GM18868 (cell line): ENCODE results near the gene ARID1B.

Source experiments
- ATAC-seq: cut with Tn5 transposase; IDR thresholded peaks from one replicate; pipeline ENCODE4 v1.9.1; 2021; ENCODE audit warnings: mild to moderate bottlenecking, moderate library complexity; ENCODE audit not compliant: unreplicated experiment

ARID1B gene

DNA sequence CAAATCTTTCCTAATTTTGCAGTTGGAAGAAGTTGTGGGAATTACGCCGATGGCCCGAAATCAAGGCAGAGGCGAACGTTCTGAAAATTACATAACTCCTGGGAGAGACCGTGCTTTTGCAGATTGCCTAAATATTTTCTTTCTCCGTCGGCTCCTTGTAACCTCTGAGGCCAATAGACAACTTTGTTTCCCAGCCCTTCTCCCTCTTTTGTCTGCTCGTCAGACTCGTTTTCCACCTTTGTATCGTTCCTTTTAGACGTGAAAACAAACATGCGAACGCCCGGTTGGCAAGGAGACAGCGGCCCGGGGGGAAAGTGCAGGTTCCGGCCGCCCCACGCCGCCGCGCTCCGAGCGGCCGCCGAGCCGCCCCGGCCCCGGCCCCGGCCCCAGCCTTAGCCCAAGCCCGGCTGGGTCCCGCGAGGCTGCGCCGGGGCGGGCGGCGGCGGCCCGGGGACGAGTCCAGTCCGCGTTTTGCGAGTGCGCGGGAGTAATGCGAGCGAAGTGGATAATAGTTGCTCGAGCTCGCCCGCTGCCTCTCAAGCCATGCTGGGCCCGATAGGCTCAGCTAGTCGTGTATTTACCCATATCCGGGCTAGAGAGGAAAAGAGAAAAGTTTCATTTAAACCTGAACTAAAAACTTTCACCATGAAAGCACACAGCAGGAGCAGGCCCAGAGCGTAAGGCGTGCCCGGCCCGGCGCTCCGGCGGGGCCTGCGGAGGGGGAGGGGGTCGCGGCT lies at the start of gene ARID1B:
Gene ARID1B (plus strand): TSS at position 539 of the 737 bp plus-strand sequence. CDS start 303 bp downstream, outside the sequence.
- ATAC-seq, result peak; percentile 36

DNA sequence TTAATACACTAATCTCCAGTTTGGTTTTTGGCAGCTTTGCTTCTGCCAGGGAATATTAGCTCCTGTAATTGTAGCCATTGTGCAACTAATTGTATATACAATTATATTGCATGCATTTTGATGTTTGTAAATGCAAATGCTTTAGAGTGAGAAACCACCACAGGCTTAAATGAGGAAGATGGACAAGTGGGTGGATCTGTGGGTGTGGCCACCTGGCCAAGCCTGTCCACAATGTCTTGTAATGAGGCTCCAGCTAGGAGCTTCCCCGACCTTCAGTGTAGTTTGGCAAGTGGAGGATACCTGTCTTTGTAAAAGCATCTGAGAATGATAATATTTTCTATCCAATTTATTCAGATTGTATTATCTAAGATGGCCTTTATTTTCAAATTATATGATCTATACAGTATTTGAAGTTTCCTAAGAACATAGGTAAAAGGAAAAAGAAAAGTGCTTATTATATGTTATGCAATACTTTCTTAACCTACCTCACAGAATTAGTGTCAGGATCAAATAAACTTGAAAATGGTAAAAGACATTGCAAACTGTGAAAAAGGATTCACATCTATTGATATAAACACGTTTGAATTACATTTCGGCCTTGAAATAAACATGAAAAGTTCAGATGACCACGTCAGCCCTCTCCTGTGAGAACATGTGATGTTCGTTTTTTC lies 49.3 kb upstream of the ARID1B start:
- ATAC-seq, result no peak

- peak; percentile 67 for ATAC-seq
Observed at GRCh38 chr6:156729248-156729647, 47.9 kb upstream of the ARID1B start.

GRCh38 chr6:156731396-156731795 lies 45.8 kb upstream of the ARID1B start:
- no peak for ATAC-seq

GRCh38 chr6:156735751-156736150 lies 41.4 kb upstream of the ARID1B start:
- ATAC-seq, result no peak

GRCh38 chr6:156740604-156741003 lies 36.6 kb upstream of the ARID1B start:
- no peak for ATAC-seq

- ATAC-seq, result no peak
Observed at GRCh38 chr6:156741287-156742073, 35.7 kb upstream of the ARID1B start.

- ATAC-seq, result no peak
Observed at GRCh38 chr6:156747715-156748114, 29.5 kb upstream of the ARID1B start.

DNA sequence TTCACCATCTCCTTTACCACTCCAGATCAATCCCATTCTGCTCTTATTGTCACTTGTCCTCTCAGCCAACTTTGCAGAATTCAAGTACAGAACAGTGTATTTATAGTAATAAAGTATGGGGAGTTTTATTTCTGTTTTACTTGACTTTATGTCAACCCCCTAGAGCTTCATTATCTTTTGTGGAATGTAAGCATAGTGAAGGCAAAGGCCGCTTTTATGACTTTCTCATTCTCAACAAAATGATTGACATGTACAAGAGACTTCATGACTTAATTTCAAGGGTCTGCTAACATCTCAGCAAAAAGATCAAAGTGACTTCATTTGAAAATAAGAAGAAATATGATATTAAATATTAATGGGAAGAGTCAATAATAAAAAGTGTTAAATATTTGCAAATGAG lies 28.7 kb upstream of the ARID1B start:
- no peak for ATAC-seq

DNA sequence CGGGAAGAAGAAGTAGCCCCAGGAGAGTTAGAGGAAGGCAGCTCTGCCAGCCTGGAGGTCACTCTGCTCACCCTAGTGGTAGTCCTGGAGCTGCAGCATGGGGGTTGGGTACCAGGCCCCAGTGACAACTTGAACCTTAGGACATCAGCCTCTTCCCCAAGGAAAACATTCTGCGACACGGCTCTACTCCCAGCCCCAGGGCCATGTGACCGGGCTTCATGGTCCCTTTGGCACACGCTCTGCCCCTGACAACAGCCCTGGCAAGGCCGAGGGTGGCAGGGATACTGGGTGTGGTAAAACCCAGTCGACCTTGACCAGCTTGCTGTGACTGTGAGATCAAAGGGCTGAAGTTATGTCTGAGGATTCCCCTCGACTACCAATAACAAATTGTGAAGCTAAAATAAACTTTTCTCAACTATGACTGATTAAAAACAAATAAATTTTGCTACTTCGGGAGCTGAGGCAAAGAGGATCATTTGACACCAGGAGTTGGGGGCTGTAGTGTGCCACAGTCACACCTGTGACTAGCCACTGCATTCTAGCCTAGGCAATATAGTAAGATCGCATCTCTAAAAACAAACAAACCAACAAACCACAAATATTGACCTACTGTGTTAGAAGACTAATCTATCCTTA lies 24.4 kb upstream of the ARID1B start:
- peak; percentile 89 for ATAC-seq

DNA sequence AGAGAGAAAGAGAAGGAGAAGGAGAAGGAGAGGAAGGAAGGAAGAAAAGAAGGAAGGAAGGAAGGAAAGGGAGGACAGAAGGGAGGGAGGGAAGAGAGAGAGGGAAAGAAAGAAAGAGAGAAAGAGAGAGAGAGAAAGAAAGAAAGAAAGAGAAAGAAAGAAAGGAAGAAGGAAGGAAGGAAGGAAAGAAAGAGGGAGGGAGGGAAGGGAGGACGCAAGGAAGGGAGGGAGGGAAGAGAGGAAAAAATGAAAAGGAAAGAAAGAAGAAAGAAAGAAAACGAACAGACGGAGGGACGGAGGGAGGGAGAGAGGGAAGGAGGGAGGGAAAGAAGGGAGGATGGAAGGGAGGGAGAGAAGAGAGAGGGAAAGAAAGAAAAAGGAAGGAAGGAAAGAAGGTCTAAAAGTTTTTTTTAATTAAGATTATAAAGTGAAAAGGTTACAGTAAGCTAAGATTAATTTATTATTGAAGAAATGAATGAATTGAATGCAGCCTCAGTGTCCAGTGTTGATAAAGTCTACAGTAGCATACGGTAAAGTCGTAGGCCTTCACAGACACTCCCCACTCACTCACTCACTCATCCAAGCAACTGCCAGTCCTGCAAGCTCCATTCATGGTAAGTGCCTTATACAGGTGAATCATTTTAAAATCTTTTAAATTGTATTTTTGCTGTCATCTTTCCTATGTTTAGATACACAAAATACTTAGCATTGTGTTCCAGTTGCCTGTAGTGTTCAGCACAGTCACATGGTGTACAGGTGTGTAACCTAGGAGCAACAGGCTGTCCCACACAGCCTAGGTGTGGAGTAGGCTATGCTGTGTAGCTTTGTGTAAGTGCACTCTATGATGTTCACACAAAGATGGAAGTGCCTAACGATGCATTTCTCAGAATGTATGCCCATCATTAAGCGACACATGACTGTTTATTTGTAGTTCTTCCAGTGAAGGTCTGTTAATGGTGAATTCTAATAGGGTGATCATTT lies 20.3 kb upstream of the ARID1B start:
- no peak for ATAC-seq

DNA sequence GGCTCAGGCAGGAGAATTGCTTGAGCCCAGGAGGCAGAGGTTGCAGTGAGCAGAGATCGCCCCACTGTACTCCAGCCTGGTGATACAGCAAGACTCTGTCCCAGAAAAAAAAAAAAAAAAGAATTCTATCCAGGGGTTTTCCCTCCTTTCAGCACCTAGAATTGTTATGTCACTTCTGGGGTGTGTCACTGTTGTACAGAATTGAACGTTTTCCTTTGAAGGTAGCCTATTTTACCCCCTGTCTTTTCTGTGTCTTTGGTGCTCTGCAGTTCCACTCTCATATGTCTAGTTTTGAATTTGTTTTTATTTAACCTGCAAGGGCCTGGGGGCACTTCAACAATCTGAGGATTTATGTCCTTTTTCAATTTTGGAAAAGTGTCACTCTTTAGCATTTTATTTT lies 19.3 kb upstream of the ARID1B start:
- no peak for ATAC-seq

- no peak for ATAC-seq
Observed at GRCh38 chr6:156760377-156760776, 16.8 kb upstream of the ARID1B start.

GRCh38 chr6:156762547-156762946 lies 14.6 kb upstream of the ARID1B start:
- ATAC-seq, result no peak

DNA sequence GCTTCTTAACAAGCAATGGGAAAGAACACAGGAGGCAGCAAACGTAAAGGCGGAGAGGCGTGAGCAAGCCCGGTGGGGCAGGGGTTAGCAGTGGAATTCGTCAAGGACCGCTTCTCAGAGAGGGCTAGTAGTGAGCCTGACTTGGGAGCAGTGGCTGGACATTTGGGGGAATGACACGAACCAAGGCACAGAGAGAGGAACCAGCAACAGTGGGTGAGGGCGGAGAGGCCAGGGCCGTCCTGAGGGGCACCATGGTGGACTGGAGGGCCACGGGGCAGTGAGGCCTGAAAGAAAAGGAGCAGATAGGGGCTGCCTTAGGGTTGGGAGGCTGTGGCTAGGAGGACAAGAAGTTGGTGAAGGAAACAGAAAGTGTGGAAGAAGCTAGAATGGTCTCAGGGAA lies 12.1 kb upstream of the ARID1B start:
- no peak for ATAC-seq

DNA sequence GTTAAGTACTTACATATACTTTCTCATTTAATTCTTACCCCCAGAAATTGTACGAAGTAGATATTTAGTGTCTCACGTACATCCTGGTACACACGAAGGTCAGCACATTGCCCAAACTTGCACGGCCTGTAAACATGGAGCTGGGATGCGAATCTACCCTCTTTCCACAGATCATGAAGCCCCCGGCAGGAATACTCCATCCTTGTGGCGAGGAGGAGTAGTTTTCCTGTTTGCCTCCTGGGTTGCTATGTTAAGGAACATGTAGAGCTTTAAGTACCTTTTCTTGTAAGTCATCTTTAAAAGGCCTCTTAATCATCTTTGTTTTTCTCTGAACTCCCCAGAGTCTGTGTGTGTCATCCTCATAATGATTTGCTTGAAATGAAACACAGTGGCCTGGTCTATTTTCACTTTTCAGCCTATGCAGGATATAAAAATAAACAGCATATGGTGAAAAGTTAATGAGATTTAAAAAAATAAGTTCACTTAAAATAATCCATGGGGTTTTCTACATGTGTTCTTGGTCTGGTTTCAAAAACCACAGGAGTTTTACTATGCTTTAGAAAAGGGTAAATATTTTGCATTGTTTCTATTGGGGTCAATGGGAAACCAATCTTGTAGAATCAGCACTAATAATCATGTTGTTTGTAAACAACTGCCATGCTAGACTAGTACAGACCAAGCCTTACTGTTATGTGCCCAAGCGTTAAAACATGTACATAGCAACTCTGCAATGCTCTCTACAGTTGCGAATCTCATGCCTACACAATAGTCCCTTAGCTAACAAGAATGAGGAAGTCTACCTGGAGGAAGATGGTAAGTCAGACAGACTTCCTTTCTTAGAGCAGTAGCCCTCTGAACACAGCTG lies 9.3 kb upstream of the ARID1B start:
- peak; percentile 92 for ATAC-seq

GRCh38 chr6:156771047-156771446 lies 6.1 kb upstream of the ARID1B start:
- ATAC-seq, result no peak

- no peak for ATAC-seq
Observed at GRCh38 chr6:156771761-156772160, 5.4 kb upstream of the ARID1B start.

DNA sequence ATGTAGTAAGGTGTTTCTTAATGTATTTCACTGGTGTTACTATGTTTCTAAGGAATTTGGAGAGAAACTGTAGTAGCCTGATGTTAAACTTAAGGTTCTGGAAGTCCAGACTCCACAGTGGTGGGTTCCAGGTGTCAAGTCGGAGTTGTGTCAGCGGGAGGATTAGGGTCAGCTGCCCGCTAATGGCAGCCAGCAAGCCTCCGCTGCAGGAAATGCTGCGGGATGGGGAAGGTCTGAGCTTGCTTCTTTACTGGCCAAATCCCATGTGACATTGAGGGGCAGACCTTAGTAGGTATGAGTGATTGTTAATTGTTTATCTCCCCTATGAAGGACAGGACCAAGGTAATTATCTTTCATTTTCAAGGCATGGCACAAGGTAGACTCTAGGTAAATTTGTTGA lies 3.7 kb upstream of the ARID1B start:
- no peak for ATAC-seq
